Parathyroid adenoma (tissue), 2 donors: Measurements from ENCODE around the gene ETV6.

ENCODE experiments used
- H2AFZ ChIP-seq: fragments of 300-600 bp; sonication (generic); one replicate; pipeline ENCODE4 v1.7.0; 2017; ENCODE audit warnings: antibody characterized with exemption, mild to moderate bottlenecking
- H3K27ac ChIP-seq: fragments of 300-600 bp; sonication (generic); one replicate; pipeline ENCODE4 v1.7.0; 2017
- H3K27me3 ChIP-seq: fragments of 300-600 bp; sonication (generic); one replicate; pipeline ENCODE4 v1.7.0; 2017; ENCODE audit warnings: low read length; ENCODE audit not compliant: control insufficient read depth, insufficient read depth
- H3K36me3 ChIP-seq: fragments of 300-600 bp; sonication (generic); one replicate; pipeline ENCODE4 v1.7.0; 2017; ENCODE audit warnings: low read length; ENCODE audit not compliant: control insufficient read depth, insufficient read depth
- H3K4me1 ChIP-seq: fragments of 300-600 bp; sonication (generic); one replicate; pipeline ENCODE4 v1.7.0; 2017; ENCODE audit warnings: control low read depth
- H3K4me2 ChIP-seq: fragments of 300-600 bp; sonication (generic); one replicate; pipeline ENCODE4 v1.7.0; 2017; ENCODE audit warnings: low read length
- H3K4me3 ChIP-seq: fragments of 300-600 bp; sonication (generic); one replicate; pipeline ENCODE4 v1.7.0; 2017; ENCODE audit warnings: low read depth, low read length
- H3K79me2 ChIP-seq: fragments of 300-600 bp; sonication (generic); one replicate; pipeline ENCODE4 v1.7.0; 2017; ENCODE audit warnings: control low read depth
- H3K9ac ChIP-seq: fragments of 300-600 bp; sonication (generic); one replicate; pipeline ENCODE4 v1.7.0; 2017; ENCODE audit warnings: mild to moderate bottlenecking
- H3K9me3 ChIP-seq: fragments of 300-600 bp; sonication (generic); one replicate; pipeline ENCODE4 v1.7.0; 2017; ENCODE audit warnings: low read length; ENCODE audit not compliant: control insufficient read depth
- TF ChIP-seq, protein P1 (sequence below): fragments of 300-600 bp; sonication (generic); IDR thresholded peaks from one replicate; pipeline ENCODE4 v1.7.0; 2017; ENCODE audit warnings: antibody characterized with exemption, mild to moderate bottlenecking
- donor health status: primary hyperparathyroidism.

Gene ETV6

DNA sequence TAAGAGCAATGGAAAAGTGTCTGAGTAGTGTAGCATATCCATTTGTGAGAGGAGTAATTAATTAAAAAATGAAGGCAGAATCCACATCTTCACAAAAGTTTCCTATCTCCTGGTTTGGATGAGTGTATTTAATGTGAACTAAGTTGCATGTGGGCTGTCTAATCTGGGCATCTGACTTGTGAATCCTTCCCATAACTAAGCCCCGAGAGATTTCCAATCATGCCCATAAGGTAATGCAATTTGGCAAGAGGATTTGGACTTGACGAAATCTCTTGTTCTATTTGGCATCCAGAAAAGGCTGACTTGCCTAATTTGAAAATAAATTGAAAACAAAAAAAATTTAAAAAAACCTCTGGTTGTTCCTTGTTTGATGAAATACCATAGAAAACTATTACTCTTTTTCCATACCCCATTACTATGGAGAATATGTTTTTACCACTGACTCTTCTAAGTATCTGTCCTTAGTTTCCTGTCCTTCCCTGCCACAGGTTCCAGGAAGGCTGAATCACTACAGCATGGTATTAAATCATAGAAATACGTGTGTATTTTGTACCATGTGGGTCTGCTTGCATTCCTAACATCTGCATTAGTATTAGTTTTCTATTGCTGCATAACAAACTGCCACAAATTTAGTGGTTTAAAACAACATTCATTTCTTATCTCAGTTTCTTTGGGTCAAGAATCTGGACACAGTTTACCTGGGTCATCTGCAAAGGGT lies 48.4 kb downstream of the ETV6 start:
- Histone ChIP-seq H3K9me3 (no peaks in the 10 kb centered on the region), H3K4me1 (peaks cover 12% of the 10 kb centered on the region), H3K4me2 (no peak overlapping the region), H3K4me3 (no peak overlapping the region), H3K27ac (no peak overlapping the region), H3K9ac (no peak overlapping the region), H3K36me3 (no peaks in the 10 kb centered on the region), H3K79me2 (peaks cover 57% of the 10 kb centered on the region), H2AFZ (no peak overlapping the region), H3K27me3 (no peaks in the 10 kb centered on the region)
- TF ChIP-seq, protein P1, sequence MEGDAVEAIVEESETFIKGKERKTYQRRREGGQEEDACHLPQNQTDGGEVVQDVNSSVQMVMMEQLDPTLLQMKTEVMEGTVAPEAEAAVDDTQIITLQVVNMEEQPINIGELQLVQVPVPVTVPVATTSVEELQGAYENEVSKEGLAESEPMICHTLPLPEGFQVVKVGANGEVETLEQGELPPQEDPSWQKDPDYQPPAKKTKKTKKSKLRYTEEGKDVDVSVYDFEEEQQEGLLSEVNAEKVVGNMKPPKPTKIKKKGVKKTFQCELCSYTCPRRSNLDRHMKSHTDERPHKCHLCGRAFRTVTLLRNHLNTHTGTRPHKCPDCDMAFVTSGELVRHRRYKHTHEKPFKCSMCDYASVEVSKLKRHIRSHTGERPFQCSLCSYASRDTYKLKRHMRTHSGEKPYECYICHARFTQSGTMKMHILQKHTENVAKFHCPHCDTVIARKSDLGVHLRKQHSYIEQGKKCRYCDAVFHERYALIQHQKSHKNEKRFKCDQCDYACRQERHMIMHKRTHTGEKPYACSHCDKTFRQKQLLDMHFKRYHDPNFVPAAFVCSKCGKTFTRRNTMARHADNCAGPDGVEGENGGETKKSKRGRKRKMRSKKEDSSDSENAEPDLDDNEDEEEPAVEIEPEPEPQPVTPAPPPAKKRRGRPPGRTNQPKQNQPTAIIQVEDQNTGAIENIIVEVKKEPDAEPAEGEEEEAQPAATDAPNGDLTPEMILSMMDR = no peak

DNA sequence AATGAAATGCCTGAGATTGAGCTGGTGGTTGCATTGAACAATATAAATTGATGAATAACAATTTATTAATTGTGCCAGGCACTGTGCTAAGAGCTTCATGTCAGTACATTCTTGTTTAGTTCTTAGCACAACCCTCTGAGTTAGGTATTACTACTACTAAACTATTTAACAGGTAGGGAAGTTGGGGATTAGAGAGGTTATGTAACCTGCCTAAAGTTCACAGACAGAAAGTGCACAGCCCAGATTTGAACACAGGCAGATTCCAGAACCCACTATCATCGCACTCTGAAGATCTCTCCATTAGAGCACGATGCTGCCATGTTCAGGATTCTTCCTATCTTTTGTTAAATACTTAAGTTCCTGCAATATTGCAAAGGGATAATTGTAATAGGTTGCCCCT lies 49.3 kb downstream of the ETV6 start:
- peaks cover 12% of the 10 kb centered on the region for H3K4me1 ChIP-seq
- no peak overlapping the region for H3K4me3 ChIP-seq
- H3K9me3 ChIP-seq = no peaks in the 10 kb centered on the region
- TF ChIP-seq, protein P1 = no peak
- no peak overlapping the region for H3K4me2 ChIP-seq
- H2AFZ ChIP-seq = no peak overlapping the region
- no peak overlapping the region for H3K27ac ChIP-seq
- H3K36me3 ChIP-seq = no peaks in the 10 kb centered on the region
- H3K79me2 ChIP-seq = peaks cover 52% of the 10 kb centered on the region
- no peak overlapping the region for H3K9ac ChIP-seq
- H3K27me3 ChIP-seq = no peaks in the 10 kb centered on the region

DNA sequence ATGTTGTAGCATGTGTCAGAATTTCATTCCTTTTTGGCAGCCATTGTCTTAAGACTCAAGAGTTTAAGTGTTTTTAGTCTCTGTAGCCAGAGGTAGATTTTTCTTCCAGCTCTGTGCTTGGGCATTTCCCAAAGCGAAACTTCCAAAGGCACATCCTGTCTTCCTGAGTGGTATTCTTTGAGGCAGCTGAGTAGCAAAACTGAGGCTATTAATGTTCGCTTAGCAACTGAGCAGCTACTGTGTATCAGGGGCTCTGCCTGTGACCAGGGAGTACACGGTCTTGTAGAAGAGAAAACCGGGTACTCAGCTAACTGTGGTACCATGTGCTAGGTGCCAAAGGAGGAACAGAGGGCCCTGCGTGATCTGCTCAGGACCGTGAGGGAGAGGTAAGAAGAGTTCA lies 52.0 kb downstream of the ETV6 start:
- peak overlapping the region; percentile 0 for H2AFZ ChIP-seq
- H3K79me2 ChIP-seq = peaks cover 33% of the 10 kb centered on the region
- no peak overlapping the region for H3K4me2 ChIP-seq
- no peaks in the 10 kb centered on the region for H3K27me3 ChIP-seq
- no peak overlapping the region for H3K27ac ChIP-seq
- no peak overlapping the region for H3K4me3 ChIP-seq
- TF ChIP-seq, protein P1 = no peak
- no peaks in the 10 kb centered on the region for H3K36me3 ChIP-seq
- H3K4me1 ChIP-seq = peaks cover 9% of the 10 kb centered on the region
- H3K9me3 ChIP-seq = no peaks in the 10 kb centered on the region
- H3K9ac ChIP-seq = no peak overlapping the region

DNA sequence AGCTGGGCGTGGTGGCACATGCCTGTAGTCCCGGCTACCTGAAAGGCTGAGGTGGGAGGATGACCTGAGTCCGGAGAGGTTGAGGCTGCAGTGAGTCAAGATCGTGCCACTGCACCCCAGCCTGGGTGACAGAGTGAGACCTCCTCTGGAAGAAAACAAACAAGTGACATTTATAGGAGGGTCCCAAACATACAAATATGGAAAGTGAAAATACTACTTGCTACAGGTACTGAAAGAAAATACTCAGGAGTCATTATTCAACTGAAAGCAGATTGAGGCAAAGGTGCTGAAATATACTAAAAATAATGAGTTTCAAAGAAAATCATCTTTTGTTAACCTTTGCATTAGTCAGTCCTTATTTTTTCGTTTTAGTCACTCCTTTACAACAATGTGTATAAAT lies 53.5 kb downstream of the ETV6 start:
- TF ChIP-seq, protein P1 = no peak
- Histone ChIP-seq H3K4me1 (peaks cover 15% of the 10 kb centered on the region), H2AFZ (no peak overlapping the region), H3K9me3 (no peaks in the 10 kb centered on the region), H3K4me2 (no peak overlapping the region), H3K79me2 (peaks cover 26% of the 10 kb centered on the region), H3K36me3 (no peaks in the 10 kb centered on the region), H3K4me3 (no peak overlapping the region), H3K27ac (no peak overlapping the region), H3K27me3 (no peaks in the 10 kb centered on the region), H3K9ac (no peak overlapping the region)

DNA sequence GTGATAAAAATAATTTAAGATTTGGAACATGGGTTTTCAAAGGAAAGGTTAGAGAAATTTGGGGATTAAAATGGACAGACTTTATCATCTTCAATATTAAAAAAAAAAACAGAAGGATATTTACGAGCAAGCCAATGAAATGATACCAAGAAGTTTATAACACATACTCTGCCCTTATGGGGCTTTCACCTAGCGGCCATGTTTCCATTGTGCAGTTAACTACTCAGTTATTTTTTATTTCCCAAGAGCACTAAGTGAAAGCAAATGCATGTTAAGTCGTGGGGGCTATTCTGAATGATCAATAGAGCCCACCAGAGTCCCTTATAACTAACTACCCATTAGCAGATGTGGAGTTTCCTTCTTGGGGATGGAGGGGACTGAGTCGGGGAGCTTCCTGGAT lies 53.9 kb downstream of the ETV6 start:
- Histone ChIP-seq H3K36me3 (no peaks in the 10 kb centered on the region), H2AFZ (no peak overlapping the region), H3K79me2 (peaks cover 23% of the 10 kb centered on the region), H3K27me3 (no peaks in the 10 kb centered on the region), H3K9ac (no peak overlapping the region), H3K4me2 (no peak overlapping the region), H3K4me1 (peaks cover 19% of the 10 kb centered on the region), H3K4me3 (no peak overlapping the region), H3K27ac (no peak overlapping the region), H3K9me3 (no peaks in the 10 kb centered on the region)
- TF ChIP-seq, protein P1 = no peak
